Esophagus squamous epithelium (tissue), 5 donors: ENCODE results near the gene UQCRC1. TPM values are rescaled to one million over a fixed set of nuclear protein-coding genes. Genes with fewer than 3 reads are reported as not detected.

ENCODE experiments used
- DNase-seq: peaks from one replicate; lab custom pipeline; 2025; lab: John Stamatoyannopoulos, UW
- H3K27ac ChIP-seq, 4 donors: fragments of 200-600 bp; sonication (generic); one replicate each; pipeline ENCODE4 v1.5.1; 2016 to 2019; ENCODE audit warnings: mild to moderate bottlenecking in 1 of 4
- H3K27me3 ChIP-seq, 4 donors: fragments of 200-600 bp; sonication (generic); 1 replicate in 3 of 4; 2 replicates in 1 of 4; pipeline versions ENCODE4 v1.5.1 to v1.6.0; 2017 to 2021; ENCODE audit warnings: antibody characterized with exemption in 1 of 4
- H3K36me3 ChIP-seq, 3 donors: fragments of 200-600 bp; sonication (generic); one replicate each; pipeline ENCODE4 v1.5.1; 2016 to 2019
- H3K4me1 ChIP-seq, 3 donors: fragments of 200-600 bp; sonication (generic); one replicate each; pipeline ENCODE4 v1.5.1; 2017 to 2019
- H3K4me3 ChIP-seq, 4 donors: fragments of 200-600 bp; sonication (generic); 1 replicate in 3 of 4; 2 replicates in 1 of 4; pipeline ENCODE4 v1.5.1; 2016 to 2019; ENCODE audit warnings: mild to moderate bottlenecking in 2 of 4, moderate library complexity in 1 of 4
- H3K9me3 ChIP-seq, 3 donors: fragments of 200-600 bp; sonication (generic); one replicate each; pipeline ENCODE4 v1.5.1; 2016 to 2019
- POLR2A ChIP-seq, 4 donors: fragments of 450-650 bp; IDR thresholded peaks; one replicate each; pipeline ENCODE4 v1.6.1; 2017; ENCODE audit warnings: antibody characterized with exemption in 4 of 4, mild to moderate bottlenecking in 4 of 4, moderate library complexity in 3 of 4
- WGBS, 2 donors: methylation state at CpG; one replicate each; pipeline ENCODE4 v1.1.5; 2018; 5-methylcytosine and 5-hydroxymethylcytosine counted together
- intact Hi-C: fragments of 100-400 bp; cut with DNase I; formaldehyde crosslinking; loops from one replicate; pipeline ENCODE4 v1.15.0; 2022
- total RNA-seq, 4 donors: library from RNA; depleted of rRNA; stranded (reverse); fragments of >200 nt; gene quantifications; one replicate each; pipeline ENCODE4 v1.1.0, GENCODE V29; 2016
- TF ChIP-seq, protein P1 (sequence below), 6 experiments: fragments of 450-650 bp in 4 of 6; fragments of 200-600 bp in 2 of 6; sonication (generic) in 2 of 6; IDR thresholded peaks; one replicate each; pipeline ENCODE4 v1.5.1; 2016 to 2019; ENCODE audit warnings: antibody characterized with exemption in 6 of 6, mild to moderate bottlenecking in 4 of 6, moderate library complexity in 4 of 6
- donor health status: DM: yes; HTN: yes; CAD: no.

UQCRC1 gene
- total RNA-seq, 4 donors from 2014 or later: 213 to 471 (median 356) TPM

DNA sequence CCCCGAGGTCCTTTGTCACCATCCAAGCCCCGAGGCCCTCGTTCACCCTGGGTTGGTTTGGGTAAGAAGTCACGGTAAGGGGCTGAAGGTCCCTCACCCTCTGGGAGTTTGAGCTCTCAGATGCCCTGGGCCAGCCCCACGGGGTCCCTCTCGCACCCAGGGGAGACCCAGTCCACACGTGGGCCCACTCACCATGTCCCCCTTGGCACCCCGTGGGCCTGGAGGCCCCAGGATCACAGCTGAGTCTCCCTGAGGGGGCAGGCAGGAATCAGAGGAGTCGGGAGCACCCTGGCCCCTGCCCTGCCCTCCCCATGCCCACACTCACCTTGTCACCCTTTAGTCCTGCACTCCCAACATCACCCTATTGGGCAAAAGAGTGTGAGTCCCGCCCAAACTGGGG is 40.0 kb downstream of the UQCRC1 start:
- intact Hi-C loops: no loop called here
- Histone ChIP-seq H3K27me3 (no peaks in the 10 kb centered on the region), H3K4me1 (peaks cover 4 to 10% (median 4%) of the 10 kb centered on the region in 3 donors), H3K9me3 (no peaks in the 10 kb centered on the region), H3K36me3 (peaks cover 0 to 82% (median 0%) of the 10 kb centered on the region in 3 donors), H3K4me3 (no peak overlapping the region), H3K27ac (no peak overlapping the region)
- WGBS, 2 donors: 68 to 88% methylated on average over 1 to 5 of the region's 10 CpGs
- DNase-seq: no peak
- TF ChIP-seq POLR2A (IDR thresholded peaks at IDR 0.05): no peak
- TF ChIP-seq, protein P1, sequence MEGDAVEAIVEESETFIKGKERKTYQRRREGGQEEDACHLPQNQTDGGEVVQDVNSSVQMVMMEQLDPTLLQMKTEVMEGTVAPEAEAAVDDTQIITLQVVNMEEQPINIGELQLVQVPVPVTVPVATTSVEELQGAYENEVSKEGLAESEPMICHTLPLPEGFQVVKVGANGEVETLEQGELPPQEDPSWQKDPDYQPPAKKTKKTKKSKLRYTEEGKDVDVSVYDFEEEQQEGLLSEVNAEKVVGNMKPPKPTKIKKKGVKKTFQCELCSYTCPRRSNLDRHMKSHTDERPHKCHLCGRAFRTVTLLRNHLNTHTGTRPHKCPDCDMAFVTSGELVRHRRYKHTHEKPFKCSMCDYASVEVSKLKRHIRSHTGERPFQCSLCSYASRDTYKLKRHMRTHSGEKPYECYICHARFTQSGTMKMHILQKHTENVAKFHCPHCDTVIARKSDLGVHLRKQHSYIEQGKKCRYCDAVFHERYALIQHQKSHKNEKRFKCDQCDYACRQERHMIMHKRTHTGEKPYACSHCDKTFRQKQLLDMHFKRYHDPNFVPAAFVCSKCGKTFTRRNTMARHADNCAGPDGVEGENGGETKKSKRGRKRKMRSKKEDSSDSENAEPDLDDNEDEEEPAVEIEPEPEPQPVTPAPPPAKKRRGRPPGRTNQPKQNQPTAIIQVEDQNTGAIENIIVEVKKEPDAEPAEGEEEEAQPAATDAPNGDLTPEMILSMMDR (IDR thresholded peaks at IDR 0.05): no peak

DNA sequence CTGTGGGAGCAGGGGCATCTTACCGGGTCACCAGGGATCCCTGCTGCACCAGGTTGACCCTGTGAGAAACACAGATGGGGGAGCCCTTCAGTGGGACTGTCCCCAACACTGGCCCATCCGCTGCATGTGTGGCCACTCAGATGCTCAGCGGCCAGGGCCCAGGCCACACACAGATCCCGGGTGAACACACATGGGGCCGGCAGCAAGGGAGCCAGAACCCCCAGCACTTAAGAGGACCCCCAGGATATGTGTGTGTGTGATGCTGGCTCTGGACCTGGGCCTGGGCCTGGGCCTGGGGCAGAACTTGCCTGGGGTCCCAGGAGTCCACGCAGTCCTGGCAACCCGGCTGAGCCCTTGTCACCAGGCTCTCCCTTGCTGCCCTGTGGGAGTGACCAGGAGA is 41.0 kb downstream of the UQCRC1 start:
- WGBS, 2 donors: 70% methylated on average over 2 of the region's 7 CpGs; no CpG with 5 or more reads in 1 of the 2 donors
- peaks cover 4 to 19% (median 4%) of the 10 kb centered on the region in 3 donors for H3K4me1 ChIP-seq
- TF ChIP-seq, protein P1 (IDR thresholded peaks at IDR 0.05): no peak
- no peak for TF ChIP-seq POLR2A (IDR thresholded peaks at IDR 0.05)
- peaks cover 0 to 73% (median 0%) of the 10 kb centered on the region in 3 donors for H3K36me3 ChIP-seq
- H3K9me3 ChIP-seq: no peaks in the 10 kb centered on the region
- intact Hi-C loops: no loop called here
- H3K4me3 ChIP-seq: no peak overlapping the region
- H3K27me3 ChIP-seq: no peaks in the 10 kb centered on the region
- no peak for DNase-seq
- no peak overlapping the region for H3K27ac ChIP-seq

DNA sequence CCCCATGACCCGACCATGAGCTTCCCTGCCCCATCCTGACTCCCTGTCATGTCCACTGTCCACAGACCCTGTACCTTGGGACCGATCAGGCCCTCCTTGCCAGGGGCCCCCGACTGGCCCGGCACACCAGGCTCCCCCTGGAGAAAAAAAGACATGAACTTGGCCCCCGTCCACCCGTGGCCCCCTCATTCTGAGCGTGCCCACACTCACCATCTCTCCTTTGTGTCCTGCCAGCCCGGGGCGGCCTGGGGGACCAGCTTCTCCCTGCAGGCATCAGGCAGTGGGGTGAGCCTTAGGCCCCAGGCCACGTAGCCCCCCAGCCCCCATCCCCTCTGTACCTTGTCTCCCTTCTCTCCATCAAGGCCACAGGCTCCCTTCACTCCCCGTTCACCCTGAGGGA is 41.9 kb downstream of the UQCRC1 start:
- DNase-seq: no peak
- Histone ChIP-seq H3K9me3 (no peaks in the 10 kb centered on the region), H3K27ac (no peak overlapping the region), H3K4me3 (no peak overlapping the region), H3K4me1 (peaks cover 4 to 21% (median 4%) of the 10 kb centered on the region in 3 donors), H3K36me3 (peaks cover 0 to 68% (median 0%) of the 10 kb centered on the region in 3 donors), H3K27me3 (no peaks in the 10 kb centered on the region)
- WGBS, 2 donors: 77 to 92% methylated on average over 7 to 8 of the region's 11 CpGs
- intact Hi-C loops: no loop called here
- TF ChIP-seq POLR2A (IDR thresholded peaks at IDR 0.05): no peak
- TF ChIP-seq, protein P1 (IDR thresholded peaks at IDR 0.05): no peak

DNA sequence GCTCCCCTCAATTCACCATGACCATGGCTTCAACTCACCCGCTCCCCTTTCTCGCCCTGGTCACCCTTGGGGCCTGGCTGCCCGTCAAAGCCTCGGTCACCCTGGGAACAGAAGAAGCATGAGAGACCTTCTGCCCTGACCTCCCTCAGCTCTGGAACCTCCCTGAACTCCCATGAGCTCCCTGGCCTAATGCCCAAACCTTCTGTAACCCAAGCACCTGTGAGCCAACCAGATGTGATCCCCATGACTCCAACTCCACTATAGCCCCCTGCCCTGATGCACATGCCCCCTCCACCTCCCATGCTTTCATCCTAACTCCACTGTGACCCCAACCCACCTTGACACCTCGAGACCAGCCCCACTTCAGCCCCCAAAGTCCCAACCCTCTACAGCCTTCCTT is 42.4 kb downstream of the UQCRC1 start:
- no peak for TF ChIP-seq POLR2A (IDR thresholded peaks at IDR 0.05)
- TF ChIP-seq, protein P1 (IDR thresholded peaks at IDR 0.05): no peak
- Histone ChIP-seq H3K36me3 (peaks cover 0 to 67% (median 0%) of the 10 kb centered on the region in 3 donors), H3K4me3 (no peak overlapping the region), H3K27ac (no peak overlapping the region), H3K4me1 (peaks cover 4 to 21% (median 4%) of the 10 kb centered on the region in 3 donors), H3K9me3 (no peaks in the 10 kb centered on the region), H3K27me3 (no peaks in the 10 kb centered on the region)
- WGBS, 2 donors: 78 to 81% methylated on average over 5 of the region's 5 CpGs
- intact Hi-C loops: no loop called here
- no peak for DNase-seq

DNA sequence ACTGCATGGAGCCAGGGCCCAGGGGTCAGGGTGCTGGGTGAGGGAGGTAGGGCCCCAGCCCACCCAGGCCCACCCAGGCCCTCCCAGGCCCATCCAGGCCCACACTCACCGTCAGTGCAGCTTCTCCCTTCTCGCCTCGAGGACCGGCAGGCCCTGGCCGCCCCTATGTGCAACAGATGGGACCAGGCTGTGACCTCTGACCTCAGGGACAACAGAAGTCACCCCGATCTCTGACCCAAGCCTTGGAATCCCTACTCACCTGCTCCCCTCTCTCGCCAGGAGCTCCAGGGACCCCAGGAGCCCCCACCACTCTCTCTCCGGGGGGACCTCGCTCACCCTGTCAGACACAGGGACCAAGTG is 43.1 kb downstream of the UQCRC1 start:
- Histone ChIP-seq H3K4me3 (no peak overlapping the region), H3K36me3 (peaks cover 0 to 60% (median 0%) of the 10 kb centered on the region in 3 donors), H3K27me3 (no peaks in the 10 kb centered on the region), H3K4me1 (peaks cover 4 to 22% (median 4%) of the 10 kb centered on the region in 3 donors), H3K27ac (no peak overlapping the region), H3K9me3 (no peaks in the 10 kb centered on the region)
- TF ChIP-seq, protein P1 (IDR thresholded peaks at IDR 0.05): no peak
- no peak for TF ChIP-seq POLR2A (IDR thresholded peaks at IDR 0.05)
- 72 to 73% methylated on average over 3 to 4 of the region's 9 CpGs for whole genome bisulfite sequencing, 2 donors
- DNase-seq: no peak
- intact Hi-C loops: no loop called here
